Measurements from ENCODE around the gene IQGAP2.
"Not testable (repeated sequence)": the region's sequence is repeated elsewhere in the genome, so short reads cannot be mapped to it uniquely, and the experiment has no call there.

Gene IQGAP2

DNA sequence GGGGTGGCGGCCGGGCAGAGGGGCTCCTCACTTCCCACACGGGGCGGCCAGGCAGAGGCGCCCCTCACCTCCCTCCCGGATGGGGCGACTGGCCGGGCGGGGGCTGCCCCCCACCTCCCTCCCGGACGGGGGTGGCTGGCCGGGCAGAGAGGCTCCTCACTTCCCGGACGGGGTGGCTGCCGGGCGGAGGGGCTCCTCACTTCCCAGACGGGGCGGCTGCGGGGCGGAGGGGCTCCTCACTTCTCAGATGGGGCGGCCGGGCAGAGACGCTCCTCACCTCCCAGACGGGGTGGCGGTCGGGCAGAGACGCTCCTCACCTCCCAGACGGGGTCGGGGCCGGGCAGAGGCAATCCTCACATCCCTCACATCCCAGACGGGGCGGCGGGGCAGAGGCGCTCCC, 147.8 kb downstream of the IQGAP2 start:
- not testable (repeated sequence) for H3K36me3 ChIP-seq (ENCODE audit: insufficient read depth, low read length); H3K27me3 ChIP-seq (ENCODE audit: control insufficient read depth in 1 of 2, insufficient read depth in 2 of 2, low read length in 2 of 2); H3K4me1 ChIP-seq (ENCODE audit: insufficient read depth, low read length); H3K4me3 ChIP-seq (ENCODE audit: low read depth in 1 of 2, low read length in 2 of 2); H3K9me3 ChIP-seq (ENCODE audit: low read length); H3K27ac ChIP-seq (ENCODE audit: low read depth, low read length); H3K9ac ChIP-seq (ENCODE audit: low read length)

DNA sequence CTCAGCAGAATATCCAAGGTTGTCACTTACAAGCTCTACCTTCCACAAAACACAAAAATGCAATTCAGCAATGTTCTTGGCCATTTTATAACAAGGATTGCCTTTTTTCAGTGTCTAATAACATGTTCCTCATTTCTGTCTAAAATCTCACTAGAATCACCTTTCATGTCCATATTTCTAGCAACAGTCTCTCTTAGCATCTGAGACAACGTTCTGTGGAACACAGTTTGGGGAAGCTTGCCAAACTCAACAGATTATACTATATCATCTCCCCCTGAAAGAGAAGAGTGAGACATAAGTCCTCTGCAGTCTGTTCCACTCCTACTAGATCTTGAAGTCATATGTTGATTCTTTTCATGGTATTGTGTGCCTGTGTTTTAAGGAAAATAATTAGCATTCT, 149.5 kb downstream of the IQGAP2 start:
- Histone ChIP-seq H3K27me3 (ENCODE audit: control insufficient read depth in 1 of 2, insufficient read depth in 2 of 2, low read length in 2 of 2) (no peaks in the 10 kb centered on the region), H3K4me1 (ENCODE audit: insufficient read depth, low read length) (peaks cover 4% of the 10 kb centered on the region), H3K9me3 (ENCODE audit: low read length) (no peaks in the 10 kb centered on the region), H3K9ac (ENCODE audit: low read length) (no peak overlapping the region), H3K4me3 (ENCODE audit: low read depth in 1 of 2, low read length in 2 of 2) (no peak overlapping the region), H3K27ac (ENCODE audit: low read depth, low read length) (no peak overlapping the region), H3K36me3 (ENCODE audit: insufficient read depth, low read length) (no peaks in the 10 kb centered on the region)

GRCh38 chr5:76553251-76553650, 150.2 kb downstream of the IQGAP2 start:
- H3K9ac ChIP-seq (ENCODE audit: low read length), result no peak overlapping the region
- H3K4me3 ChIP-seq (ENCODE audit: low read depth in 1 of 2, low read length in 2 of 2), result no peak overlapping the region
- H3K9me3 ChIP-seq (ENCODE audit: low read length), result no peaks in the 10 kb centered on the region
- H3K27me3 ChIP-seq (ENCODE audit: control insufficient read depth in 1 of 2, insufficient read depth in 2 of 2, low read length in 2 of 2), result no peaks in the 10 kb centered on the region
- no peak overlapping the region for H3K27ac ChIP-seq (ENCODE audit: low read depth, low read length)
- peaks cover 4% of the 10 kb centered on the region for H3K4me1 ChIP-seq (ENCODE audit: insufficient read depth, low read length)
- no peaks in the 10 kb centered on the region for H3K36me3 ChIP-seq (ENCODE audit: insufficient read depth, low read length)

DNA sequence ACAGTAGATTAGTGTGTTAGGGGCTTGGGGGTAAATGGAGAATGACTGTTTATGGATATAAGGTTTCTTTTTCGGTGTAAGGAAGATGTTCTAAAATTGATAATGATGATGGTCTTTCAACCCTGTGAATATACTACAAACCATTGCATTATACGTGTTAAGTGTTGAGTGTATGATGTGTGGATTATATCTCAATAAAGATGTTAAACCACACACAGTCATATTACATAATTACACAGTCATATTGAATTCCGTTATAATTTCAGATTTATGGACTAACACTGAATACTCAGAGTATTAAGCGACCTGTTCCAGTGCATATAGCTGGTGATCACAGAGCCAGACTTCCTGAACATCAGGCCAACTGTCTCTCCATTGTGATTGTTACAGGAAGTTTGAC, 152.0 kb downstream of the IQGAP2 start:
- Histone ChIP-seq H3K4me3 (ENCODE audit: low read depth in 1 of 2, low read length in 2 of 2) (no peak overlapping the region), H3K27me3 (ENCODE audit: control insufficient read depth in 1 of 2, insufficient read depth in 2 of 2, low read length in 2 of 2) (no peaks in the 10 kb centered on the region), H3K9ac (ENCODE audit: low read length) (no peak overlapping the region), H3K27ac (ENCODE audit: low read depth, low read length) (no peak overlapping the region), H3K4me1 (ENCODE audit: insufficient read depth, low read length) (no peaks in the 10 kb centered on the region), H3K9me3 (ENCODE audit: low read length) (no peaks in the 10 kb centered on the region), H3K36me3 (ENCODE audit: insufficient read depth, low read length) (no peaks in the 10 kb centered on the region)

- H3K4me1 ChIP-seq (ENCODE audit: insufficient read depth, low read length), result no peaks in the 10 kb centered on the region
- H3K9ac ChIP-seq (ENCODE audit: low read length), result no peak overlapping the region
- H3K27me3 ChIP-seq (ENCODE audit: control insufficient read depth in 1 of 2, insufficient read depth in 2 of 2, low read length in 2 of 2), result no peaks in the 10 kb centered on the region
- no peak overlapping the region for H3K27ac ChIP-seq (ENCODE audit: low read depth, low read length)
- H3K36me3 ChIP-seq (ENCODE audit: insufficient read depth, low read length), result no peaks in the 10 kb centered on the region
- H3K9me3 ChIP-seq (ENCODE audit: low read length), result no peaks in the 10 kb centered on the region
- H3K4me3 ChIP-seq (ENCODE audit: low read depth in 1 of 2, low read length in 2 of 2), result no peak overlapping the region
Measured at GRCh38 chr5:76555717-76556116, 152.6 kb downstream of the IQGAP2 start.

GRCh38 chr5:76556511-76557221, 153.6 kb downstream of the IQGAP2 start:
- no peak overlapping the region for H3K9ac ChIP-seq (ENCODE audit: low read length)
- H3K9me3 ChIP-seq (ENCODE audit: low read length), result no peaks in the 10 kb centered on the region
- H3K36me3 ChIP-seq (ENCODE audit: insufficient read depth, low read length), result no peaks in the 10 kb centered on the region
- H3K27ac ChIP-seq (ENCODE audit: low read depth, low read length), result no peak overlapping the region
- H3K27me3 ChIP-seq (ENCODE audit: control insufficient read depth in 1 of 2, insufficient read depth in 2 of 2, low read length in 2 of 2), result no peaks in the 10 kb centered on the region
- no peak overlapping the region for H3K4me3 ChIP-seq (ENCODE audit: low read depth in 1 of 2, low read length in 2 of 2)
- H3K4me1 ChIP-seq (ENCODE audit: insufficient read depth, low read length), result no peaks in the 10 kb centered on the region

- Histone ChIP-seq H3K36me3 (ENCODE audit: insufficient read depth, low read length) (no peaks in the 10 kb centered on the region), H3K9me3 (ENCODE audit: low read length) (no peaks in the 10 kb centered on the region), H3K27me3 (ENCODE audit: control insufficient read depth in 1 of 2, insufficient read depth in 2 of 2, low read length in 2 of 2) (no peaks in the 10 kb centered on the region), H3K27ac (ENCODE audit: low read depth, low read length) (no peak overlapping the region), H3K4me3 (ENCODE audit: low read depth in 1 of 2, low read length in 2 of 2) (no peak overlapping the region), H3K4me1 (ENCODE audit: insufficient read depth, low read length) (no peaks in the 10 kb centered on the region), H3K9ac (ENCODE audit: low read length) (no peak overlapping the region)
Measured at GRCh38 chr5:76560952-76561891, 158.1 kb downstream of the IQGAP2 start.

DNA sequence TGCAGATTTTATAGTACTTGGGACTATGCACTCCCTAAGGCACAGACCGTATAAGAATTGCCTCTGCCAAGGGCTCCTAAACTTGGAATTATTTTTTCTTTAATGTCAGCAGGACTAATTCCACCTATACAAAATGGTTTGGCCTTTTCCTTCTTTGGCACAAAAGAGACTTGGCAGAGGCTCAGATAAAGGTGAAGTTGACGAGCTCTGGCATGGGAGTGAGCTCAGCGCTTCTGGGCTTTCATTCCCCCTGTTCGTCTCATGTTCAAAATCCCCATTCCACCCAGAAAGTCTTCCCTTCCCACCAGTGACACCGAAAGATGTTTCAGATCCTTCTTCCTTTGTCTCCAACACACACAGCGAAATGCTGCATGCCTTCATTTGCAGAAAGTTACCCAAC, 158.9 kb downstream of the IQGAP2 start:
- Histone ChIP-seq H3K9ac (ENCODE audit: low read length) (no peak overlapping the region), H3K9me3 (ENCODE audit: low read length) (no peaks in the 10 kb centered on the region), H3K36me3 (ENCODE audit: insufficient read depth, low read length) (no peaks in the 10 kb centered on the region), H3K4me3 (ENCODE audit: low read depth in 1 of 2, low read length in 2 of 2) (no peak overlapping the region), H3K27me3 (ENCODE audit: control insufficient read depth in 1 of 2, insufficient read depth in 2 of 2, low read length in 2 of 2) (no peaks in the 10 kb centered on the region), H3K27ac (ENCODE audit: low read depth, low read length) (no peak overlapping the region), H3K4me1 (ENCODE audit: insufficient read depth, low read length) (no peaks in the 10 kb centered on the region)

DNA sequence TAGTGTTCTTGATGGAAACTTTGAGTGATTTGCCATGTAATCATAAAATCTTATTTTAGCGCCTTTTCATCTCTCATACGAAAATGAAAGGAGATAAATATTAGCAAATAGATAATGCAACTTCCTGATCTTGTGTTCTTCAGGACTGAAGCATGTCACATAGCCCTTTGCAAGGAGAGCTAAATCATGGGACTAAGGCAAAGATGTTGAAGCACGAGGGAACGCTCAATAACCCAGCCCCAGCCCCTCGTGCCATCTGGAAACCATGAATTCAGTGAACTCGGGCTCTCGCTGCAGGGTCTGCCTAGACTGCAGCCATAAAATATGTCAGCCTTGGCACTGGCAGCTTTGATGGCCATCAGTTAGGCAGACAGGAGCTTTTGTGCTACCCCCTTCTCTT, 161.9 kb downstream of the IQGAP2 start:
- no peaks in the 10 kb centered on the region for H3K9me3 ChIP-seq (ENCODE audit: low read length)
- no peaks in the 10 kb centered on the region for H3K27me3 ChIP-seq (ENCODE audit: control insufficient read depth in 1 of 2, insufficient read depth in 2 of 2, low read length in 2 of 2)
- H3K36me3 ChIP-seq (ENCODE audit: insufficient read depth, low read length), result no peaks in the 10 kb centered on the region
- no peak overlapping the region for H3K4me3 ChIP-seq (ENCODE audit: low read depth in 1 of 2, low read length in 2 of 2)
- no peaks in the 10 kb centered on the region for H3K4me1 ChIP-seq (ENCODE audit: insufficient read depth, low read length)
- no peak overlapping the region for H3K27ac ChIP-seq (ENCODE audit: low read depth, low read length)
- H3K9ac ChIP-seq (ENCODE audit: low read length), result no peak overlapping the region

DNA sequence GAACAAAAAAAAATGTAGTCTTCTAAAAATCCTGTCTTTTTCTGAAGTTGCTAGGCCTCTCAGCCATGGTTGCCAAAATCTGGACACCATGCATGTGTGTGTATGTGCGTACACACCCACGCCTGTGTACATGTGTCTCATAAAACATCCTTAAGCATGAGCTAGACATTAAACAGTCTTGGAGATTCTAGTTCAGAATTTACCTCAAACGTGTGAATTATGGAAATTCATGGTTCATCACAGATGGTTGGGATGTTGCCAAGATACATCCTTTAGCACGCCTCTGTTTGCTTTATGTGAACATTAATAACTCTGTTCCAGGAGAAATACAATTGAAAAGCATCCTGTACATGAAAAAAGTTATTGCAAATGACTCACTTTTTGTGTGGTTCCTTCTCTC, 167.1 kb downstream of the IQGAP2 start:
- H3K36me3 ChIP-seq (ENCODE audit: insufficient read depth, low read length), result no peaks in the 10 kb centered on the region
- no peaks in the 10 kb centered on the region for H3K9me3 ChIP-seq (ENCODE audit: low read length)
- no peak overlapping the region for H3K9ac ChIP-seq (ENCODE audit: low read length)
- no peak overlapping the region for H3K4me3 ChIP-seq (ENCODE audit: low read depth in 1 of 2, low read length in 2 of 2)
- H3K27ac ChIP-seq (ENCODE audit: low read depth, low read length), result no peak overlapping the region
- no peaks in the 10 kb centered on the region for H3K27me3 ChIP-seq (ENCODE audit: control insufficient read depth in 1 of 2, insufficient read depth in 2 of 2, low read length in 2 of 2)
- H3K4me1 ChIP-seq (ENCODE audit: insufficient read depth, low read length), result no peaks in the 10 kb centered on the region

DNA sequence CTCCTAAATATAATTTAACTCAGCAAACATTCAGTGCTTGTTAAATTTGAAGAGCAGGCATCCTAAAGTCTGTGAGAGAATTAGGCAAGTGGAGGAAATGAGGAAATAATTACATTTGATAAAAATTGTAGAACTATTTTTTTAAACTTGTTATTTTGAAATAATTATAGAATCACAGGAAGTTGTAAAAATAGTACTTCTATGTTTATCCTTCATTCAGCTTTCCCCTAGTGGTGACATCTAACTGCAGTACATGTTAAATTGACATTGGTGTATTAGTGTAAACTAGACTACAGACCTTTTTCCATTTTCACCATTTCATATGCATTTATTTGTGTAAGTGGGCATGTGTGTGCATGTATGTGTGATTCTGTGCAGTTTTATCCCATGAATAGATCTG, 168.5 kb downstream of the IQGAP2 start:
- no peaks in the 10 kb centered on the region for H3K27me3 ChIP-seq (ENCODE audit: control insufficient read depth in 1 of 2, insufficient read depth in 2 of 2, low read length in 2 of 2)
- H3K9ac ChIP-seq (ENCODE audit: low read length), result no peak overlapping the region
- H3K27ac ChIP-seq (ENCODE audit: low read depth, low read length), result no peak overlapping the region
- H3K36me3 ChIP-seq (ENCODE audit: insufficient read depth, low read length), result no peaks in the 10 kb centered on the region
- H3K4me1 ChIP-seq (ENCODE audit: insufficient read depth, low read length), result no peaks in the 10 kb centered on the region
- H3K9me3 ChIP-seq (ENCODE audit: low read length), result no peaks in the 10 kb centered on the region
- no peak overlapping the region for H3K4me3 ChIP-seq (ENCODE audit: low read depth in 1 of 2, low read length in 2 of 2)
